Measurements from ENCODE around the gene HYKK.
"Not testable (repeated sequence)": the region's sequence is repeated elsewhere in the genome, so short reads cannot be mapped to it uniquely, and the experiment has no call there.

Gene HYKK

DNA sequence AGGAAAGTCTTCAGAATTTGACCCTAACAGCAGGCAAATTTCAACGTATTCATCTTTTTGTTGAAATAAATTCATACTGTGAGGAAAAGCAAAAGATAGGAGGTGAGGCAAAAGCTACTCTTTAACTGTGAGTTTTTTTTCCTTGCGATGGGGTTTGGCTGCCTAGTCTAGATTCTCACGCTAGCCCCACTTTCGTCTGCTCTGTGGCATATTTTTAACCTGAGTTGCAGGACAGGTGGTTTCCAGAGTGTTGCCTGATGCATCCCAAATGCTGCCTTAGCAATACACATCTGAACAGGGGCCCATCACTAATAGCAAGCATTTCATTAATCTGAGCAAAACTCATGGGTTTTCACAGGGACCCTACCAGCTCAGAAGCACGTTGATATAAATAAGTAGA is 44.5 kb downstream of the HYKK start:
- no peaks in the 10 kb centered on the region for H3K27me3 ChIP-seq (ENCODE audit: insufficient read depth, poor library complexity, severe bottlenecking)
- no peak overlapping the region for H3K4me3 ChIP-seq (replicated peaks; ENCODE audit: insufficient read depth, low read length)
- no peak for DNase-seq (ENCODE audit: low read depth in 1 of 2, low spot score in 1 of 2)
- H3K27ac ChIP-seq (replicated peaks) = no peak overlapping the region
- TF ChIP-seq POLR2AphosphoS5 (IDR thresholded peaks at IDR 0.05; ENCODE audit: low read depth) (no peak), GABPA (IDR thresholded peaks at IDR 0.05; ENCODE audit: low read depth) (no peak), SPI1 (IDR thresholded peaks at IDR 0.05; ENCODE audit: borderline replicate concordance, low read depth) (no peak)
- TF ChIP-seq, protein P1, sequence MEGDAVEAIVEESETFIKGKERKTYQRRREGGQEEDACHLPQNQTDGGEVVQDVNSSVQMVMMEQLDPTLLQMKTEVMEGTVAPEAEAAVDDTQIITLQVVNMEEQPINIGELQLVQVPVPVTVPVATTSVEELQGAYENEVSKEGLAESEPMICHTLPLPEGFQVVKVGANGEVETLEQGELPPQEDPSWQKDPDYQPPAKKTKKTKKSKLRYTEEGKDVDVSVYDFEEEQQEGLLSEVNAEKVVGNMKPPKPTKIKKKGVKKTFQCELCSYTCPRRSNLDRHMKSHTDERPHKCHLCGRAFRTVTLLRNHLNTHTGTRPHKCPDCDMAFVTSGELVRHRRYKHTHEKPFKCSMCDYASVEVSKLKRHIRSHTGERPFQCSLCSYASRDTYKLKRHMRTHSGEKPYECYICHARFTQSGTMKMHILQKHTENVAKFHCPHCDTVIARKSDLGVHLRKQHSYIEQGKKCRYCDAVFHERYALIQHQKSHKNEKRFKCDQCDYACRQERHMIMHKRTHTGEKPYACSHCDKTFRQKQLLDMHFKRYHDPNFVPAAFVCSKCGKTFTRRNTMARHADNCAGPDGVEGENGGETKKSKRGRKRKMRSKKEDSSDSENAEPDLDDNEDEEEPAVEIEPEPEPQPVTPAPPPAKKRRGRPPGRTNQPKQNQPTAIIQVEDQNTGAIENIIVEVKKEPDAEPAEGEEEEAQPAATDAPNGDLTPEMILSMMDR (IDR thresholded peaks at IDR 0.05; ENCODE audit: insufficient read depth, low read length) = no peak
- TF ChIP-seq, protein P2, sequence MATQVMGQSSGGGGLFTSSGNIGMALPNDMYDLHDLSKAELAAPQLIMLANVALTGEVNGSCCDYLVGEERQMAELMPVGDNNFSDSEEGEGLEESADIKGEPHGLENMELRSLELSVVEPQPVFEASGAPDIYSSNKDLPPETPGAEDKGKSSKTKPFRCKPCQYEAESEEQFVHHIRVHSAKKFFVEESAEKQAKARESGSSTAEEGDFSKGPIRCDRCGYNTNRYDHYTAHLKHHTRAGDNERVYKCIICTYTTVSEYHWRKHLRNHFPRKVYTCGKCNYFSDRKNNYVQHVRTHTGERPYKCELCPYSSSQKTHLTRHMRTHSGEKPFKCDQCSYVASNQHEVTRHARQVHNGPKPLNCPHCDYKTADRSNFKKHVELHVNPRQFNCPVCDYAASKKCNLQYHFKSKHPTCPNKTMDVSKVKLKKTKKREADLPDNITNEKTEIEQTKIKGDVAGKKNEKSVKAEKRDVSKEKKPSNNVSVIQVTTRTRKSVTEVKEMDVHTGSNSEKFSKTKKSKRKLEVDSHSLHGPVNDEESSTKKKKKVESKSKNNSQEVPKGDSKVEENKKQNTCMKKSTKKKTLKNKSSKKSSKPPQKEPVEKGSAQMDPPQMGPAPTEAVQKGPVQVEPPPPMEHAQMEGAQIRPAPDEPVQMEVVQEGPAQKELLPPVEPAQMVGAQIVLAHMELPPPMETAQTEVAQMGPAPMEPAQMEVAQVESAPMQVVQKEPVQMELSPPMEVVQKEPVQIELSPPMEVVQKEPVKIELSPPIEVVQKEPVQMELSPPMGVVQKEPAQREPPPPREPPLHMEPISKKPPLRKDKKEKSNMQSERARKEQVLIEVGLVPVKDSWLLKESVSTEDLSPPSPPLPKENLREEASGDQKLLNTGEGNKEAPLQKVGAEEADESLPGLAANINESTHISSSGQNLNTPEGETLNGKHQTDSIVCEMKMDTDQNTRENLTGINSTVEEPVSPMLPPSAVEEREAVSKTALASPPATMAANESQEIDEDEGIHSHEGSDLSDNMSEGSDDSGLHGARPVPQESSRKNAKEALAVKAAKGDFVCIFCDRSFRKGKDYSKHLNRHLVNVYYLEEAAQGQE (IDR thresholded peaks at IDR 0.05; ENCODE audit: insufficient replicate concordance, low read depth) = no peak

DNA sequence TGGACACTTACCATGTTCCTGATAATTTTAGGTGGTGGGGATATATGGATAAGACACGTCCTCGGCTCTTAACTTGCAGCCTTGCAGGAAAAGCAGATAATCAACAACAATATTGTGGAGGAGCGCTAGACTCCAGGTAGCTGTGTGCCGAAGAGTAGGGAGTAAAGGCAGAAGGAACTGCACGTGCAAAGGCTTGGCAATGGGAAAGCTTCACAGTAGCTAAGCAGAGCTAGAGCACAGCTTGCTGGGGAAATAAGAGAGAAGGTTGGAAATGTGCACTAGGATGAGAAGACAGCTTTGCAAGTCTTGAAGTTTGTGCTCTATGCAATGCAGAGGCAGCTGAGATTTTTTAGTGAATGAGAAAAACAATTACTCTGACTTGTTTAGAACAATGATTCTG is 45.2 kb downstream of the HYKK start:
- no peak for TF ChIP-seq GABPA (IDR thresholded peaks at IDR 0.05; ENCODE audit: low read depth)
- TF ChIP-seq, protein P2 (IDR thresholded peaks at IDR 0.05; ENCODE audit: insufficient replicate concordance, low read depth) = no peak
- no peak for TF ChIP-seq SPI1 (IDR thresholded peaks at IDR 0.05; ENCODE audit: borderline replicate concordance, low read depth)
- no peak for TF ChIP-seq POLR2AphosphoS5 (IDR thresholded peaks at IDR 0.05; ENCODE audit: low read depth)
- TF ChIP-seq, protein P1 (IDR thresholded peaks at IDR 0.05; ENCODE audit: insufficient read depth, low read length) = no peak
- DNase-seq (ENCODE audit: low read depth in 1 of 2, low spot score in 1 of 2) = no peak
- H3K27ac ChIP-seq (replicated peaks) = no peak overlapping the region
- no peaks in the 10 kb centered on the region for H3K27me3 ChIP-seq (ENCODE audit: insufficient read depth, poor library complexity, severe bottlenecking)
- no peak overlapping the region for H3K4me3 ChIP-seq (replicated peaks; ENCODE audit: insufficient read depth, low read length)

DNA sequence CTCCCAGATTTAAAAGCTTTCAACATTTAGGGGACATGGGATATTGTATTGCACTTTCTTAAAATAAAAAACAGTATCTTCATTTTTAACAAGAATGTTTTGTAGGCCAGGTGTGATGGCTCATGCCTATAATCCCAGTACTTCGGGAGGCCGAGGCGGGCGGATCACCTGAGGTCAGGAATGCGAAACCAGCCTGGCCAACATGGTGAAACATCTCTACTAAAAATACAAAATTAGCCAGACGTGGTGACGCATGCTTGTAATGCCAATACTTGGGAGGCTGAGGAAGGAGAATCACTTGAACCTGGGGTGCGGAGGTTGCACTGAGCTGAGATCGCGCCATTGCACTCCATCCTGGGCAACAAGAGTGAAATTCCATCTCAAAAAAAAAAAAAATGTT is 52.8 kb downstream of the HYKK start:
- not testable (repeated sequence) for DNase-seq (ENCODE audit: low read depth in 1 of 2, low spot score in 1 of 2); H3K27ac ChIP-seq (replicated peaks); H3K27me3 ChIP-seq (ENCODE audit: insufficient read depth, poor library complexity, severe bottlenecking)

DNA sequence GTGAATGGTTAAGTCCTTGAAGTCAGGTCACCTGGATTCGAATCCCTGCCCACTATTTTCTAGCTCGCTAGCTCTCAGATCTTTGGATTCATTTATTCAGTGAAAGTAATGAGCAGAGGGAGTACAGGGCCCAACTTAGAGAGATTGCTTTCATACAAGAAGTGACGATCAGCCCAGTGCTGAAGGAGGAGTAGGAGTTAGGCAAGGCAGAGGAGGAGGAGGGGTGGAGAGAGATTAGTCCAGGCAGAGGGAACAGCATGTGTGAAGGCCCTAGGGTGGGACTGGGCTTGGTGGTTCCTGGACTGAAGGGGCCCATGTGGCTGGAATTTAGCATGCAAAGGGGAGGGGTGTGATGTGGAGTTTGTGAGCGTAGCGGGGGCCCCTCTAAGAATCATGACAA is 54.1 kb downstream of the HYKK start:
- TF ChIP-seq, protein P1 (IDR thresholded peaks at IDR 0.05; ENCODE audit: insufficient read depth, low read length) = no peak
- TF ChIP-seq, protein P2 (IDR thresholded peaks at IDR 0.05; ENCODE audit: insufficient replicate concordance, low read depth) = no peak
- TF ChIP-seq GABPA (IDR thresholded peaks at IDR 0.05; ENCODE audit: low read depth) (no peak), POLR2AphosphoS5 (IDR thresholded peaks at IDR 0.05; ENCODE audit: low read depth) (no peak), SPI1 (IDR thresholded peaks at IDR 0.05; ENCODE audit: borderline replicate concordance, low read depth) (no peak)
- Histone ChIP-seq H3K4me3 (replicated peaks; ENCODE audit: insufficient read depth, low read length) (no peak overlapping the region), H3K27me3 (ENCODE audit: insufficient read depth, poor library complexity, severe bottlenecking) (peaks cover 12% of the 10 kb centered on the region), H3K27ac (replicated peaks) (no peak overlapping the region)
- DNase-seq (ENCODE audit: low read depth in 1 of 2, low spot score in 1 of 2) = no peak

More for the DNA sequence above, 52.8 kb downstream of the HYKK start:
- not testable (repeated sequence) for H3K4me3 ChIP-seq (replicated peaks; ENCODE audit: insufficient read depth, low read length)
